GM23248 (cell line): ENCODE data around the gene RPS6KA6.

Source experiments
- EZH2 ChIP-seq: fragments of 200-600 bp; sonication (generic); IDR thresholded peaks from 2 replicates; pipeline ENCODE4 v1.6.1; 2018; ENCODE audit warnings: antibody characterized with exemption, mild to moderate bottlenecking; ENCODE audit not compliant: insufficient read depth, poor library complexity, severe bottlenecking
- EZH2phosphoT487 ChIP-seq: fragments of 200-600 bp; sonication (generic); IDR thresholded peaks from 2 replicates; pipeline ENCODE4 v1.6.1; 2018; ENCODE audit warnings: antibody characterized with exemption, moderate library complexity, mild to moderate bottlenecking, low read depth; ENCODE audit not compliant: insufficient read depth

DNA sequence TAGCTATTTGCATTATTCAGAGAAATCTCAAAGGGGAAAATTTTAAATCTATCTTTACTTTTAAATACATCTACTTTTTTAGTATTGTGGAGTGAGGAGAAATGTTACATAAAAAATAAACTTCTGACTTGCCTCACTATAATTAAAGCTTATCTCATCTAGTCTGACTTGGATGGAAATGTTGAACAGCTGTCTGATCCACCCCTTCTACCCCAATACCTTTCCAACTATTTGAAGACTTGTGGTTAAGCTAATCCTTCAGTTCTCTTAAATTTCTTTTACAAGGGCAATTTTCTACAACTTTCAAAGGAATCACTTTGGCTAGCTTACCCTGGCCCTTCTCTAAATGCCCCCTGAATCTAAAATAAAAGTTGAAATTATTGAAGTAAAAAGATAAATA is 17.3 kb upstream of the RPS6KA6 start:
- TF ChIP-seq EZH2 (no peak), EZH2phosphoT487 (no peak)
